GM12891 (cell line): ENCODE measurements around the gene JADE1.

Source experiments
- POLR2A ChIP-seq: IDR thresholded peaks from 2 replicates; pipeline ENCODE4 v1.6.1; 2011; ENCODE audit warnings: low read depth, low read length, control low read depth
- POLR2AphosphoS5 ChIP-seq: IDR thresholded peaks from 2 replicates; pipeline ENCODE4 v1.6.1; 2011; ENCODE audit warnings: low read depth, low read length, control low read depth
- POU2F2 ChIP-seq: IDR thresholded peaks from 2 replicates; pipeline ENCODE4 v1.6.1; 2011; ENCODE audit warnings: low read depth, mild to moderate bottlenecking, control low read depth, low read length, moderate library complexity

GRCh38 chr4:128782875-128783614, 26.5 kb upstream of the JADE1 start:
- TF ChIP-seq POLR2A (no peak), POLR2AphosphoS5 (no peak), POU2F2 (no peak)
